CD4-positive, alpha-beta T cell treated with Interleukin-1 beta for 1 hour (primary cell): ENCODE data around the gene WDR37.

Source experiments
- DNase-seq, 2 donors: peaks; one replicate each; pipeline ENCODE4 v3.0.0-alpha.2; 2020 to 2022

The WDR37 gene

GRCh38 chr10:1130995-1131790, 75.0 kb downstream of the WDR37 start:
- no peak for DNase-seq

DNA sequence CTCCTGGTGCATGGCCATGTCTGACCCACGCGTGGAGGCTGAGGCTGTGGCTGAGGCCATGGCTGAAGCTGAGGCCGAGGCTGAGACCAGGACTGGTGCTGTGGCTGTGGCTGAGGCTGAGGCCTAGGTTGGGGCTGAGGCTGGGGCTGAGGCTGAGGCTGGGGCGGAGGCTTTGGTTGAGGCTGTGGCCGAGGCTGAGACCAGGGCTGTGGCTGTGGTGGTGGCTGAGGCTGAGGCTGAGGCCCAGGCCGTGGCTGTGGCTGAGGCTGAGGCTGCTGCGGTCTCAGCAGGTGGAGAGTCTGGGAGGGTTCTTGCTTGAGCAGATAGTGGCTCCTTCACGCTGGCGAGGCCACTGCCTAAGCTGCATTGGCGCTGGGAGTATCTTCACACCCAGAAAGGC, 76.4 kb downstream of the WDR37 start:
- DNase-seq = no peak

DNA sequence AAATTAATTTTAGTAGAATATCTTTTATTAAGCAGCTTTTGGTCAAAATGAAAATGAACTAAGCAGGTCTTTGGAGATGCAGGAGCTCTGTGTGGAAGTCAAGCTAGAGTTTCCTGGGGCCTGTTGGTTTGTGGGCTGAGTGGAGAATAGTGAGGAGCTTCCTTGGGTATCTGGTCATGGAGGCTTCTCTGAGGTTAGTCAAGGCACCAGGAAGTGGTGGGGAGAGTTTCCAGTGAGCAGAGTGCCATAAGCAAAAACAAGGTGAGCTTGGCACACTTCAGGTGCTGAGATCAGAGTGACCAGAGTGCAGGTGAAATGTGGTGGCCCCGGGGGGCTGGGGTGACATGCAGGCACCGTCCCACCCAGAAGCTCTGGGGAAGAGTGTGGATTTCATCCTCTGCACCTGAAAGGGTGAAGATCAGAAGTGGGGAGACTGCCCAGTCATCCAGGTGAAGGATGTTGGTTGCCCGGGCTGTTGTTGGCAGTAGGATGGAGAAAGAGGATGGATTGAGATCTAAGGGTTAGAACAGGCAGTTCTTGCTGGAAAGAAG, 77.4 kb downstream of the WDR37 start:
- DNase-seq = no peak

DNA sequence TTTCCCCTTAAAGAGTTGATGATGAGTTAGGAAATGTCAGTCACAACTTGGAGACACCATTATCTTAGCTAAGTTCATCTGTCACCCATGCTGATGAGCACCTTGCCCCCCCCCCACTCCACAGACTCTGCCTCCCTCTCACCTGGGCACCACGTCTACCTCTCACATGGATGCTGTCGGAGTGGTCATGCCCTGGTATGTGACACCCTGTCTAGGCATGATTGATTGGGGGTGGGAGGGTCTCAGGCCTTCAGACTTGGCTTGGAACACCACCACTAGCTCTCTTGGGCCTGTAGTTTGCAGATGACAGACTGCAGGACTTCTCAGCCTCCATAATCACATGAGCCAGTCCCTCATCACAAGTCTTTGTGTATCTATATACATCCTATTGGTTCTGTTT, 78.0 kb downstream of the WDR37 start:
- DNase-seq = no peak

DNA sequence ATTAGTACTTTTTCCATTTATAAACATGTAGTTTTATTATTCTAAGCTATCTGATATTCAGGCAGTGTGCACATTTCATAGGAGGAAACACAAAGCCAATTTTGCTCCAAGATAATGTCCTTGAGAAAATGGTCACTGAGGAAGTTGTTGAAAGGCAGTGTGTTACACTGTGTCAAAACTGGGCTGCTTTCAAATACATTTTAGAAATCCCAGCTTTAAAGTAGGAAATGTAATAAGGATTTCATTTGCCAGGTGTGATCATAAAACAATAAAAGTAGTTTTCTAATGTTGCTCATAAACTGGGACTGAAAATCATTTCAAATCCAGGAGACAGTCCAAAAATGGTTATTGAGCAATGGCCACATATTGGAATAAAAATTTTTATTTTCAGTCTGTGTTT, 80.1 kb downstream of the WDR37 start:
- DNase-seq = no peak

GRCh38 chr10:1137499-1138163, 81.4 kb downstream of the WDR37 start:
- no peak for DNase-seq

DNA sequence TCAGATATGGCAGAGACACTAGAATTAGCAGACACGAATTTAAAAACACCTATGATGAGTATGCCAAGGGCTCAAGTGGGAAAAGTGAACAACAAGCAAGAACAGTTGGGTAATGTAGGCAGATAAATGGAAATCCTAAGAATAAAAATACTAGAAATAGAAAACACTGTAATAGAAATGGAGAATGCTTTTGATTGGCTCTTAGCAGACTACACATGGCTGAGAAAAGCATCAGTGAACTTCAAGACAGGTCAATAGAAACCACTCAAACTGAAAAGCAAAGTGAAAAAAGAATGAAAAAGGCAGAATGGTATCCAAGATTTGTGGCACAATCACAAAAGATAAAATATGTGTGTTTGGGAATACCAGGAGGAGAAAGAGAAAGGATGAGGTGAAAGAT, 82.3 kb downstream of the WDR37 start:
- DNase-seq = no peak

DNA sequence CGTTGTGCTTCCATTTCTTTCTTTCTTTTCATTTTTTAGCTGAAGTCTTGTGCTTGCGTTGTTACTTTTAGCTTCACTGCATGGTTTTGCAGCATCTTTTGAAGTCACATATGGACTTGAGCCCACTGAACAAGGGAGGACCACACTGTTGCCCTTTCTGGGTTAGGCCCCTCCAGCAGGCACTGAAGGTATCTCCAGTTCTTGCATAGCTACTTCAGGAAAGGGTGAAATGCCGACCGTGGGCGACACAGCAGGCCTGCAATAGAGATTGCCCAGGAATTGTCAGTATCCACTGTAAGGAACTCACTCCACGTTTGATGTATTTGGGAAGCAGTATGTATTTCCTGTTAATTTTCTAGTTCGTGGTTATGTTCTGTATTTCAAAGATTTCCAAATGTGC, 85.1 kb downstream of the WDR37 start:
- no peak for DNase-seq

DNA sequence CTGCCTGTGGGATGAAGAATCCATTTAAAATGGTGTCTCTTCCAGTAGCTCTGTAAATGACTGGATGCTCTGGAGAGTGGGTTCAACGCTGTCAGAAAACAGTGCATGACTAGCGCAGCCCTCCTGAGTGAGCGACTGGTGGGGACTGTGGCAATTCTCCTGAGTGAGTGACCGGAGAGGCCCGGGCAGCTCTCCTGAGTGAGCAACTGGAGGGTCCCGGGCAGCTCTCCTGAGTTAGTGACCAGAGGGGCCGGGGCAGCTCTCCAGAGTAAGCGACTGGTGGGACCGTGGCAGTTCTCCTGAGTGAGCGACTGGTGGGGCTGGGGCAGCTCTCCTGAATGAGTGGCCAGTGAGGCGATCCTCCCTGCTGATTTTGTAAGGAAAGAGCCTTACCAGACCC, 85.5 kb downstream of the WDR37 start:
- DNase-seq = no peak

- DNase-seq = peak in 1 of 2 donors; percentile 15
Observed at GRCh38 chr10:1142596-1142995, 86.4 kb downstream of the WDR37 start.

DNA sequence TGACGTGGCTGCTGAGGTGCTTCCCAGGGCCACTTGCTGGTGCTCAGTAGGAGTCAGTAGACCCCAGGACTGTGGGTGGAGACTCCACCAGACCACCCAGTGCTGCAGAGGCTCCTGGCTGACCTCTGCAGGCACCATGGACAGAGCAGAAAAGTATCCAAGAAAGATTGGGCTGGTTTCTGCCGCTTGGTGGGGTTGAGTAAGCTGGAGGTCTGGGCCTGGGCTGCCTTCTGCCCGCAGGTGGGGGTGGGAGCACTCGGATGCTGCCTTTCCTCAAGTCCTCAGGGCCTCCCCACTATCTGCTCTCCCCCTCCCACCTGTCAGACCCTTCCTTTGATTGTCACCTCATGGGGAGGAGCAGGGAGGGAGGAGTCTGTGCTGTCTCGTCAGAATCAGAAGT, 91.6 kb downstream of the WDR37 start:
- DNase-seq = no peak

DNA sequence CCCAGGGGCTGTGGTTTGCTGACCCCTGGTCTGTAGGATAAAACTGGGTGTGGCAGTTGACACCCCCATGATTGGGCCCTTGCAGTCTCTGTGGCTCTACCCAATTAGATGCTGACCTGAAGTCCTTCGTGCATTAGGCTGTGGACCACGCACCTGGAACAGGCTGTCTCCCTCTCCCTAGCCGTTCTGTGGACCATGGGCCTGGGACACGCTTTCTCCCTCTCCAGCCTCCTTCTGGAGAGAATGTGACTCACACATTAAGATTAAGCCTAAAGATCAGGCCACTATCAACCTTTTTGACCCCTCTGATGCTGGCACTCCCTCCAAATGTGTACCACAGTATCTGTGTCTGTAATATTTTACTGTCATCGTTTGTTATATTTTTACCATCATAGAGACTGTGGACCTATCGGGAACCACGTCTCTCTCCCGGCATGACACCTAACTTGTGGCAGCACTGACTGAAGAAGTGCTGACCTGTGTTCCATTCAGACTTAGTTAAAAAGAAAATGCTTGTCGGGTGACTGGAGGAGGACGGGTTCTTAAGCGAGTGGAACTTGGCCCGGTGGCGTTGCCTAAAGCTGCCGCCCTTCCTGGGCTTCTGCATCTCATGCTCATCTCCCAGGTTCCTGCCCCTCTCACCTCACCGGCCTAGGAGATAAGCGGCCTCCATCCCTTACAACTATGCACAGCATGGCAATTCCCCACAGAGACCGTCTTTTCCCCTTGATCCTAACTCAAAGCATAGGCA, 92.8 kb downstream of the WDR37 start:
- DNase-seq = no peak

DNA sequence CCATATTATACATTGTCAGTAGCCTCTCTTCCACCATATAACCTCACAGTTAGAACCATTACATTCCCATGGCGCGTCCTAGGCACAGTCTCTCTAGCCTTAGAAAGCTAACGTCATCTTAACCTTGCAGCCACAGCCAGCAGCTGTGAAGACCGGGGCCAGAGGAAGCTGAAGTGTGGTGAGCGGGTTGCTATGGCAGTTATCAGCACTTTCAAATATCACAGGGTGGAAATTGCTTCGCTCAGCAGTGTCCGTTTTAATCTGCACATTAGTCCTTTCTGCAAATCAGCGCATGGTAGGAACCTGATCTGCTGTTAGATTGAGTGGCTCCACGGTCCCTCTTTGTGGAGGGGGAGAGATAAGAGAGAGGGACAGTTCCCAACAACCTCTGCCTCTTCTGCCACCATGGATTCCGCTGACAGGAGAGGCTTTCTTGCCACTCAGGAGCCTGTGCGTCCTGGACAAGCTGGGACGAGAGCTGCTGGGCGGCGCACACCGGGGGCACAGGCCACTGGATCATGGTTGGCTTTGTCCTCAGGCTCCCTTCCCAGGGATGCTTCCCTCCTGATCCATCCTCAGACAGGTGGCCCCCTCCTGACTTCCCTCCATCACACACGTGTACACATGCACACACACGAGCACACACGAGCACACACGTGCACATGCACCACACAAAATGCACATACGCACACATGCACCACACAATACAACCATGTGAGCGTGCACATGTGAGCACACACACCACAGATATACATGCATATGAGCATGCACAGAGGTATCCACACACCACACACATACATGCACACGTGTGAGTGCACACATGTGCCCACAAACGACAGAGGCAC, 93.8 kb downstream of the WDR37 start:
- DNase-seq = peak; percentile 20 to 43

- no peak for DNase-seq
Observed at GRCh38 chr10:1150638-1150955, 94.4 kb downstream of the WDR37 start.

- DNase-seq = no peak
Observed at GRCh38 chr10:1151076-1152033, 95.2 kb downstream of the WDR37 start.

DNA sequence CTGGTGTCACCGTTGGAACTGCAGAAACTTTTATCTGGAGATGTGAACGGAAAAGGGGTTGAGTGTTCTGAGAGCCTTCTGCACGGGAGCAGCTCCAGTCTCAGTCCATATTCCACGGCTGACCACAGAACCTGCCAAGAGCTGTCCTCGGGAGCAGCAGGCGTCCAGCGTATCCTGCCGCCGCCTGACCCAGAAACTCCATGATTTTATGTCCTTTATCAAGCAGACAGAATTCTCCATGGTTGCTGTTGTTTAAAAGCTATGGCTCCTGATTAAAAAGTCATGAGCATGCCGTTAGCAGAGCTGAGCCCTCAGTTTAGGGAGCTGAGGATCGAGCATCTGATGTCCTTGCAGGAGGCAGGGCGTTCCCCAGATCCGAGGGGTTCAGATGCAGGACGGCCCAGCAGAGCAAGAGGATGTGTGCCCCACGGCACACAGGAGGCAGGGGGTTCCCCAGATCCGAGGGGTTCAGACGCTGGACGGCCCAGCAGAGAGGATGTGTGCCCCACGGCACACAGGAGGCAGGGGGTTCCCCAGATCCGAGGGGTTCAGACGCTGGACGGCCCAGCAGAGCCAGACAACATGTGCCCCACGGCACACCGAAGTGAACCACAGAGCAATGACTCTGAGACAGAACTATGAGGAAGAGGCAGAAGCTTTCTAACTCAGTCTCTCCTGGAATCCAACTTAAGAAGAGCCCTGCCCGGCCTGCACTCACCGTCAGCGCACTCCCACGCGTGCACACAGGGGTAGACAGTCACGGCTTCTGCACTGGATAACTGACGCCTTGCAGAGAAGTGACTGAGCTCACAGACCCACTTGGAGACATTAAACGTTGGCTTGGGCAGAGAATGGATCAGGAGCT, 96.4 kb downstream of the WDR37 start:
- no peak for DNase-seq

GRCh38 chr10:1153251-1153763, 97.1 kb downstream of the WDR37 start:
- DNase-seq = no peak

DNA sequence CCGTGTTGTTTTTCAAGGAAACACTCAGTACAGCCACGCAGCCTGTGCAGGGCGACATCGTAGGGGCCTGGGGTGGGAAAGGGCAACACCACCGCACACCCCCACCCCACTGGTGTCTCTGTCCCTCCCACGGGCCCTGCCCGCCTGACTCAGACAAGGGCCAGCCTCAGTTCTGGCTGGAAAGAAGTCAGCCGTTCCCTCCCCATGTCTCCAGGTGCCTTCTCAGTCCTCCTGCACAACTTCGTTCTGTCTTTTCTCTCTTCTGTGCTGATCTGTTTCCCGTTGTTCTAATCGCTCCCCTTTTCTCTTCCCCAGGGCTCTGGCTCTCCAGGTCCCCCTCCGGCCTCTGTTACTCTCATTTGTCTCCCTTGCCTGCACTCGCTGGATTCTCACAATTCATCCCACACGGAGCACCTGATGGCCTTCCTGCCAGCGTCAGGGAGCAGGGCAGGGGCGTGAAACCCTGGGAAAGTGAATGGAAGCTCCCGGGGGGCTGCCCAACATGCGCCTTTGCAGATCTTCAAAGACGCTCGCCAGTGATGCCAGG, 97.7 kb downstream of the WDR37 start:
- DNase-seq = no peak

- DNase-seq = no peak
Observed at GRCh38 chr10:1154531-1155295, 98.5 kb downstream of the WDR37 start.
